ENCODE data around the gene MYO18A.
"Not testable (repeated sequence)": the region's sequence is repeated elsewhere in the genome, so short reads cannot be mapped to it uniquely, and the experiment has no call there.

The MYO18A gene, protein sequence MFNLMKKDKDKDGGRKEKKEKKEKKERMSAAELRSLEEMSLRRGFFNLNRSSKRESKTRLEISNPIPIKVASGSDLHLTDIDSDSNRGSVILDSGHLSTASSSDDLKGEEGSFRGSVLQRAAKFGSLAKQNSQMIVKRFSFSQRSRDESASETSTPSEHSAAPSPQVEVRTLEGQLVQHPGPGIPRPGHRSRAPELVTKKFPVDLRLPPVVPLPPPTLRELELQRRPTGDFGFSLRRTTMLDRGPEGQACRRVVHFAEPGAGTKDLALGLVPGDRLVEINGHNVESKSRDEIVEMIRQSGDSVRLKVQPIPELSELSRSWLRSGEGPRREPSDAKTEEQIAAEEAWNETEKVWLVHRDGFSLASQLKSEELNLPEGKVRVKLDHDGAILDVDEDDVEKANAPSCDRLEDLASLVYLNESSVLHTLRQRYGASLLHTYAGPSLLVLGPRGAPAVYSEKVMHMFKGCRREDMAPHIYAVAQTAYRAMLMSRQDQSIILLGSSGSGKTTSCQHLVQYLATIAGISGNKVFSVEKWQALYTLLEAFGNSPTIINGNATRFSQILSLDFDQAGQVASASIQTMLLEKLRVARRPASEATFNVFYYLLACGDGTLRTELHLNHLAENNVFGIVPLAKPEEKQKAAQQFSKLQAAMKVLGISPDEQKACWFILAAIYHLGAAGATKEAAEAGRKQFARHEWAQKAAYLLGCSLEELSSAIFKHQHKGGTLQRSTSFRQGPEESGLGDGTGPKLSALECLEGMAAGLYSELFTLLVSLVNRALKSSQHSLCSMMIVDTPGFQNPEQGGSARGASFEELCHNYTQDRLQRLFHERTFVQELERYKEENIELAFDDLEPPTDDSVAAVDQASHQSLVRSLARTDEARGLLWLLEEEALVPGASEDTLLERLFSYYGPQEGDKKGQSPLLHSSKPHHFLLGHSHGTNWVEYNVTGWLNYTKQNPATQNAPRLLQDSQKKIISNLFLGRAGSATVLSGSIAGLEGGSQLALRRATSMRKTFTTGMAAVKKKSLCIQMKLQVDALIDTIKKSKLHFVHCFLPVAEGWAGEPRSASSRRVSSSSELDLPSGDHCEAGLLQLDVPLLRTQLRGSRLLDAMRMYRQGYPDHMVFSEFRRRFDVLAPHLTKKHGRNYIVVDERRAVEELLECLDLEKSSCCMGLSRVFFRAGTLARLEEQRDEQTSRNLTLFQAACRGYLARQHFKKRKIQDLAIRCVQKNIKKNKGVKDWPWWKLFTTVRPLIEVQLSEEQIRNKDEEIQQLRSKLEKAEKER (N-terminal part only)
- total RNA-seq: 53.2 to 329 (median 165) reads per million in 9 experiments

GRCh38 chr17:29180034-29180787, at the start of gene MYO18A:
Gene MYO18A (minus strand): TSS chr17:29180398. CDS start chr17:29166940, 13,458 bp downstream.
- Mint-ChIP-seq H3K27me3 (no peaks in the 10 kb centered on the region), H3K27ac (no peak within 1 kb of the TSS), H3K4me1 (ENCODE audit: low read depth in 2 of 2) (peaks cover 28 to 29% of the 10 kb centered on the region in 2 donors), H3K36me3 (ENCODE audit: insufficient read depth) (peaks cover 8% of the 10 kb centered on the region), H3K4me3 (peak within 1 kb of the TSS; percentile 43 to 72), H3K9me3 (no peaks in the 10 kb centered on the region)
- ATAC-seq (replicated peaks) (peak; percentile 91), DNase-seq (peak; percentile 69 to 81 (median 79))

GRCh38 chr17:29225396-29225795, 45.2 kb upstream of the MYO18A start:
- H3K9me3 Mint-ChIP-seq: no peaks in the 10 kb centered on the region
- H3K27ac Mint-ChIP-seq: no peak overlapping the region
- H3K36me3 Mint-ChIP-seq (ENCODE audit: insufficient read depth): no peaks in the 10 kb centered on the region
- DNase-seq (no peak), ATAC-seq (replicated peaks) (no peak)
- H3K27me3 Mint-ChIP-seq: no peaks in the 10 kb centered on the region
- no peak overlapping the region for H3K4me3 Mint-ChIP-seq
- H3K4me1 Mint-ChIP-seq (ENCODE audit: low read depth in 2 of 2): no peaks in the 10 kb centered on the region

GRCh38 chr17:29221338-29221737, 41.1 kb upstream of the MYO18A start:
- not testable (repeated sequence) for H3K27me3 Mint-ChIP-seq; DNase-seq; H3K4me3 Mint-ChIP-seq; H3K9me3 Mint-ChIP-seq; H3K36me3 Mint-ChIP-seq (ENCODE audit: insufficient read depth); H3K4me1 Mint-ChIP-seq (ENCODE audit: low read depth in 2 of 2); ATAC-seq (replicated peaks); H3K27ac Mint-ChIP-seq

GRCh38 chr17:29219378-29220047, 39.3 kb upstream of the MYO18A start:
- ATAC-seq (replicated peaks): peak; percentile 98
- no peaks in the 10 kb centered on the region for H3K9me3 Mint-ChIP-seq
- H3K27me3 Mint-ChIP-seq: no peaks in the 10 kb centered on the region
- H3K36me3 Mint-ChIP-seq (ENCODE audit: insufficient read depth): no peaks in the 10 kb centered on the region
- H3K4me1 Mint-ChIP-seq (ENCODE audit: low read depth in 2 of 2): peaks cover 5 to 6% of the 10 kb centered on the region in 2 donors
- no peak overlapping the region for H3K27ac Mint-ChIP-seq
- peak; percentile 65 to 70 (median 67) for DNase-seq
- H3K4me3 Mint-ChIP-seq: no peak overlapping the region

- Mint-ChIP-seq H3K9me3 (no peaks in the 10 kb centered on the region), H3K4me3 (no peak overlapping the region), H3K27ac (no peak overlapping the region), H3K4me1 (ENCODE audit: low read depth in 2 of 2) (peaks cover 5 to 6% of the 10 kb centered on the region in 2 donors), H3K27me3 (no peaks in the 10 kb centered on the region), H3K36me3 (ENCODE audit: insufficient read depth) (no peaks in the 10 kb centered on the region)
- no peak for DNase-seq
- no peak for ATAC-seq (replicated peaks)
Observed at GRCh38 chr17:29216856-29217255, 36.7 kb upstream of the MYO18A start.

DNA sequence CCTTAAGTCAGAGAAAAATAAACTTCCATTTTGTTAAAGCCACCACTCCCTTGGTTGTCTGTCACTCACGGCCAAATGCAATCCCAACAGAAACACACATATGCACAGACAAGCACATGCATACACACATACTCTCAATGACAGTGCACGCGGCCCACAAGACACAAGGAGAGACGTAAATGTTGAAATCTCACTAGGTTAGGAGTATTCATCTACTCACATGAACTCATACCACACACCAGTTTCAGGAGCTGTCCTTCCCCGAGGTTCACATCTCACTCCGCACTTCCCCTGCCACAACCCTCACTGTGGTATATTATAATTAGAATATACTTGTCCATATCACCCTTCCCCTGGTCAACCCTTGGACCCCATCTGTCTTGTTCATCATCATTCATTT, 36.0 kb upstream of the MYO18A start:
- H3K4me3 Mint-ChIP-seq: no peak overlapping the region

DNA sequence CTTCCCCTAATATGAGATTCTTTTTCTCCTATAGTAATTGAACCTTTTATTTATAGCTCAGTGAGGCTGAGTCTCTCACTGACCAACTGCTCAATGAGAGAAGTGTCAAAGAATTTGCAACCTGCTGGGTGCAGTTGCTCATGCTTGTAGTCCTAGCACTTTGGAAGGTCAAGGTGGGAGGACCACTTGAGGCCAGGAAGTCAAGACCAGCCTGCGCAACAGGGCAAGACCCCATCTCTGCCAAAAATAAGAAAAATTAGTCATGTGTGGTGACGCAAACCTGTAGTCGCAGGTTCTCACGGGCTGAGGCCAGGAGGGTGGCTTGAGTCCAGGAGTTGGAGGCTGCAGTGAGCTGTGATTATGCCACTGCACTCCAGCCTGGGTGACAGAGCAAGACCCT, 35.5 kb upstream of the MYO18A start:
- Mint-ChIP-seq H3K4me3 (no peak overlapping the region), H3K36me3 (ENCODE audit: insufficient read depth) (no peaks in the 10 kb centered on the region), H3K27ac (no peak overlapping the region), H3K4me1 (ENCODE audit: low read depth in 2 of 2) (peaks cover 5 to 6% of the 10 kb centered on the region in 2 donors), H3K9me3 (no peaks in the 10 kb centered on the region), H3K27me3 (no peaks in the 10 kb centered on the region)
- ATAC-seq (replicated peaks) (no peak), DNase-seq (no peak)

More for the DNA sequence above, 36.0 kb upstream of the MYO18A start:
- Mint-ChIP-seq H3K27ac (no peak overlapping the region), H3K36me3 (ENCODE audit: insufficient read depth) (no peaks in the 10 kb centered on the region), H3K9me3 (no peaks in the 10 kb centered on the region), H3K4me1 (ENCODE audit: low read depth in 2 of 2) (peaks cover 5 to 6% of the 10 kb centered on the region in 2 donors), H3K27me3 (no peaks in the 10 kb centered on the region)
- ATAC-seq (replicated peaks) (no peak), DNase-seq (no peak)

- DNase-seq (no peak), ATAC-seq (replicated peaks) (no peak)
- H3K36me3 Mint-ChIP-seq (ENCODE audit: insufficient read depth): no peaks in the 10 kb centered on the region
- H3K9me3 Mint-ChIP-seq: no peaks in the 10 kb centered on the region
- no peak overlapping the region for H3K27ac Mint-ChIP-seq
- no peak overlapping the region for H3K4me3 Mint-ChIP-seq
- no peaks in the 10 kb centered on the region for H3K27me3 Mint-ChIP-seq
- peaks cover 5 to 6% of the 10 kb centered on the region in 2 donors for H3K4me1 Mint-ChIP-seq (ENCODE audit: low read depth in 2 of 2)
Observed at GRCh38 chr17:29215174-29215573, 35.0 kb upstream of the MYO18A start.

DNA sequence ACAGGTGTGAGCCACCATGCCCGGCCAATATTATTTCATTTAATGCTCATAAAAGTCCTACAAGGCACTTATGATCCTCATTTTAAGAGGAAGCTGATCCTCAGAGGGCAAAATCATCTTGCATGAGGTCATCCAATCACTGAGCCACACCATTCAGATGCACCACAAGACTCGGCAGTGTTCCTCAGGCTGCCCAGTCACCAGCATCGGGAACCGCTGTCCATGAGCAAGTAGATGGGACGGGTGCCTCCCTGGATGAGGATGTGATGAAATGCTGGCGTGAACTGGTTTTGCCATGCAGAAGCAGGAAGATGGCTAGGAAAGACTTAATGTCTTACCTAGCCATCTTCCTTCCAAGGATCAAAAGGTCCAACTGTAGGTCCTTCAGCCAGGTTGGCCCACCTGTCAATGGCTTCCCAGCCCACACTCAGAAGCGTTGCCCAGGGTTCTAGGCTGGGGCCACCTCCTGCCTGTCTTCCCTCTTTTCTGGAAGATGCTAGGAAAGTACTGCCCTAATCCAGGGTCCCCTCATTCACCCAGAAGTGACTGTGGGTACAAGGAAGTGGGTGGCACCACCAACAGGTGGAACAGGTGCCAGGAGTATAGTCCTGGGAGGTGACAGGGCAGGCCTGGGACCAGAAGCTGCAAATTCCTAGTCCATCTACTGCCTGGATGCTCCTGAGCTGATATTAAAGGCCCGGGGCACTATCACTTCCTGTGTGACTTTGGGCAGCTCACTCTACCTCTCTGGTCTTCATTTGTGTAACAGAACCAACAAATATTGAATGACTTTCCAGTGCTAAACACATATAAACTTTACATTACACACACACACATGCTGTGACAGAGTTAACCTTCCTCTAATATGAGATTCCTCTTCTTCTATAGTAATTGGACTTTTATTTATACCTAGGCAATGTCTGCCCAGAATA, 34.3 kb upstream of the MYO18A start:
- H3K9me3 Mint-ChIP-seq: no peaks in the 10 kb centered on the region
- H3K27me3 Mint-ChIP-seq: no peaks in the 10 kb centered on the region
- no peak for DNase-seq
- ATAC-seq (replicated peaks): no peak
- no peak overlapping the region for H3K27ac Mint-ChIP-seq
- peaks cover 2% of the 10 kb centered on the region in 2 donors for H3K4me1 Mint-ChIP-seq (ENCODE audit: low read depth in 2 of 2)
- no peaks in the 10 kb centered on the region for H3K36me3 Mint-ChIP-seq (ENCODE audit: insufficient read depth)
- H3K4me3 Mint-ChIP-seq: no peak overlapping the region

DNA sequence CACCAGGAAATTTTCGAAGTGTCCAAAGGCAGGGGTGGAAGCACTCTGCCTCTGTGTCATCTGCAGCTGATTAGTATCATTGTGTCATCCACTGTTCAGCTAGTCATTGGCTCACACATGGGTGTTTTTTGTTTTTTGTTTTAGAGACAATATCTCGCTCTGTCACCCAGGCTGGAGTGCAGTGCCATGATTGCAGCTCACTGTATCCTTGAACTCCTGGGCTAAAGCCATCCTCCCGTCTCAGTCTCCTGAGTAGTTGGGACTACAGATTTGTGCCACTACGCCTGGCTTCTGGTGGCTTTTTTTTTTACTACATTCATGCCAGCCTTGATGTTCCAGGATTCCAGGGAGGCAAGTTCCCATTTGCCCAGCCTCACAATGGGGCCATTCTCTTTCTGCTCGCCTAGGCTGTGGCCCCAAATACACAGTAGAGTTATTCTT, 32.5 kb upstream of the MYO18A start:
- H3K27me3 Mint-ChIP-seq: peaks cover 0 to 5% of the 10 kb centered on the region in 2 donors
- ATAC-seq (replicated peaks): no peak
- no peaks in the 10 kb centered on the region for H3K4me1 Mint-ChIP-seq (ENCODE audit: low read depth in 2 of 2)

DNA sequence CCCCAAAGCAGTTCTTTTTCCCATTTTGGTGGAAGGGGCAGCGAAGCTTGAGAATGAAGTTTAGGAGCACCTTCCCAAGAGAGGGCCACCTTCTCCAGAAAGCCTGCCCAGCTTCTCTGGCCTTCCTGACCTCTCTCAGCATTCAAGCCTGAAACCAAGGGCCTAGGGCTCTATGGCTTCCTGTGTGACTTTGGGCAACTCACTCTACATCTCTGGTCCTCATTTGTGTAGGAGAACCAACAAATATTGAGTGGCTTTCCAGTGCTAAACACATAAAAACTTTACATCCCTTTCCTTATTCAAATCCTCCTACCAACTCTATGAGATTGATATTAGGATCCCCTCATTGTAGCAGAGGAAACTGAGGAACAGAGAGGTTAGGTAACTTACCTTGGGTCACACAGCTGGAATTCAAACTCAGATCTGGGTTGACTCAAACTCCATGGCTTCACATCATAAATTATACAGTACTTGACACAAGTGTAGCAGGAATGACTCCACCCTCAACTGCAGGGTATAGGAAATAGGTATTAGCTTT, 32.0 kb upstream of the MYO18A start:
- H3K4me3 Mint-ChIP-seq: no peak overlapping the region
- H3K9me3 Mint-ChIP-seq: no peaks in the 10 kb centered on the region
- H3K4me1 Mint-ChIP-seq (ENCODE audit: low read depth in 2 of 2): no peaks in the 10 kb centered on the region
- H3K36me3 Mint-ChIP-seq (ENCODE audit: insufficient read depth): no peaks in the 10 kb centered on the region
- no peak overlapping the region for H3K27ac Mint-ChIP-seq
- peaks cover 0 to 7% of the 10 kb centered on the region in 2 donors for H3K27me3 Mint-ChIP-seq
- no peak for DNase-seq
- ATAC-seq (replicated peaks): no peak

More for the DNA sequence above, 32.5 kb upstream of the MYO18A start:
- Mint-ChIP-seq H3K27ac (no peak overlapping the region), H3K36me3 (ENCODE audit: insufficient read depth) (no peaks in the 10 kb centered on the region), H3K4me3 (no peak overlapping the region), H3K9me3 (no peaks in the 10 kb centered on the region)
- no peak for DNase-seq
